Mucosa of descending colon (tissue), 3 donors: Measurements from ENCODE around the gene DAZAP1. TPM values are rescaled to one million over a fixed set of nuclear protein-coding genes. Genes with fewer than 3 reads are reported as not detected.
A peak's percentile ranks its signal among the peaks of the same experiment; 100 is the strongest.

Experiments
- ATAC-seq: fragments of 200-7000 bp; cut with Tn5 transposase; one replicate; pipeline ENCODE4 v1.9.1; 2020; ENCODE audit warnings: mild to moderate bottlenecking, moderate library complexity
- DNase-seq, 3 donors: peaks; one replicate each; pipeline ENCODE4 v3.0.0-alpha.2; 2020
- H3K36me3 ChIP-seq: fragments of 200-600 bp; one replicate; pipeline ENCODE4 v1.8.0; 2021; ENCODE audit warnings: low read depth, mild to moderate bottlenecking
- H3K4me1 ChIP-seq: fragments of 200-600 bp; one replicate; pipeline ENCODE4 v1.8.0; 2021; ENCODE audit warnings: low read depth, mild to moderate bottlenecking
- H3K4me3 ChIP-seq: fragments of 200-600 bp; one replicate; pipeline ENCODE4 v1.8.0; 2021; ENCODE audit warnings: mild to moderate bottlenecking
- H3K9me3 ChIP-seq: fragments of 200-600 bp; one replicate; pipeline ENCODE4 v1.8.0; 2021; ENCODE audit warnings: mild to moderate bottlenecking
- CTCF ChIP-seq: fragments of 200-600 bp; IDR thresholded peaks from one replicate; pipeline ENCODE4 v1.8.0; 2022; ENCODE audit warnings: antibody characterized with exemption, mild to moderate bottlenecking
- intact Hi-C, 2 donors: fragments of 100-400 bp; cut with DNase I in 1 of 2; cut with micrococcal nuclease in 1 of 2; formaldehyde crosslinking; loops; one replicate each; pipeline versions ENCODE4 v1.11.0 to v1.11.1; 2022; cut with DNase I, micrococcal nuclease
- long read RNA-seq, 2 donors: library from polyadenylated mRNA; unstranded; transcript quantifications; one replicate each; pipeline ENCODE4 v2.0.0, GENCODE V29; 2019 to 2021
- total RNA-seq, 3 donors: library from RNA; stranded (reverse); fragmentation: NEBNext Ultra II Directional in 2 of 3; extraction: Animal tissue kit (Norgen Biotek cat#: 25700) in 2 of 3; gene quantifications; one replicate each; pipeline versions ENCODE4 v1.2.1 to v1.2.4, GENCODE V29; 2021 to 2023
- donor health status: DM: no; HTN: no; CAD: no; lungs with moderate emphysema.
- donor health status: DM: no; HTN: no; CAD: no.
- donor health status: DM: no; HTN: yes; CAD: no.

DAZAP1 gene
- 100 to 1,000 TPM; 117 to 123 (median 119) TPM for total RNA-seq
- long read RNA-seq, donor 1, transcript DAZAP1-211 (12 exons, 2,157 nt): minor isoform, 5 of 65 reads
- long read RNA-seq, donor 1, transcript DAZAP1-208 (1 exons, 3,642 nt): minor isoform, 5 of 65 reads
- long read RNA-seq, donor 1, transcript DAZAP1-201 (12 exons, 2,160 nt): major isoform, 23 of 65 reads
- long read RNA-seq, donor 1, transcript DAZAP1-205 (12 exons, 2,086 nt): minor isoform, 5 of 65 reads
- long read RNA-seq, donor 1, partial matches to known transcripts: 8 of 65 reads
- long read RNA-seq, donor 1, other reads (novel, unspliced or antisense): 17 of 65 reads
- long read RNA-seq, donor 2, partial matches to known transcripts: 3 of 5 reads
- long read RNA-seq, donor 2, other reads (novel, unspliced or antisense): 0 of 5 reads

GRCh38 chr19:1407528-1408299, at the start of gene DAZAP1:
Gene DAZAP1, plus strand, starts transcription at chr19:1407586. Its CDS starts 188 bp downstream, at chr19:1407774.
- H3K36me3 ChIP-seq: no peaks in the 10 kb centered on the region
- intact Hi-C loops: no loop called here
- peak; percentile 12 for ATAC-seq
- peak within 1 kb of the TSS; percentile 96 for H3K4me3 ChIP-seq
- DNase-seq: peak in 2 of 3 donors; percentile 75 to 82
- no peaks in the 10 kb centered on the region for H3K9me3 ChIP-seq
- no peak for TF ChIP-seq CTCF
- peaks cover 35% of the 10 kb centered on the region for H3K4me1 ChIP-seq

- no peak for TF ChIP-seq CTCF
- H3K36me3 ChIP-seq: no peaks in the 10 kb centered on the region
- intact Hi-C loops: no loop called here
- ATAC-seq: no peak
- no peaks in the 10 kb centered on the region for H3K9me3 ChIP-seq
- H3K4me1 ChIP-seq: peaks cover 10% of the 10 kb centered on the region
- H3K4me3 ChIP-seq: no peak overlapping the region
- DNase-seq: no peak
These were observed 47.1 kb upstream of the DAZAP1 start for GRCh38 chr19:1360126-1360817.

- DNase-seq (peak in 2 of 3 donors; percentile 29 to 57), ATAC-seq (peak; percentile 45)
- Histone ChIP-seq H3K36me3 (peaks cover 5% of the 10 kb centered on the region), H3K4me1 (peaks cover 7% of the 10 kb centered on the region), H3K4me3 (no peak overlapping the region), H3K9me3 (no peaks in the 10 kb centered on the region)
- intact Hi-C loops: no loop called here
- TF ChIP-seq CTCF: no peak
These were observed 46.4 kb upstream of the DAZAP1 start for GRCh38 chr19:1360818-1361461.

GRCh38 chr19:1361601-1362386, 45.6 kb upstream of the DAZAP1 start:
- no peak for TF ChIP-seq CTCF
- Histone ChIP-seq H3K9me3 (no peaks in the 10 kb centered on the region), H3K36me3 (peaks cover 5% of the 10 kb centered on the region), H3K4me3 (no peak overlapping the region), H3K4me1 (no peaks in the 10 kb centered on the region)
- intact Hi-C loops: no loop called here
- DNase-seq (no peak), ATAC-seq (no peak)
